A172 (cell line): ENCODE measurements around the gene TEKTIP1. TPM values are rescaled to one million over a fixed set of nuclear protein-coding genes. Genes with fewer than 3 reads are reported as not detected.
A peak's percentile ranks its signal among the peaks of the same experiment; 100 is the strongest.

Source experiments
- DNase-seq: peaks from one replicate; pipeline ENCODE4 v3.0.0-alpha.2; 2015; ENCODE audit warnings: low spot score
- total RNA-seq: library from RNA; depleted of rRNA; stranded (reverse); fragments of >200 nt; shearing (Covaris generic); gene quantifications from 2 replicates; pipeline ENCODE4 v1.2.3, GENCODE V29; 2014; rRNA removed

Gene TEKTIP1
- not detected in 2 replicates for total RNA-seq

- DNase-seq: peak; percentile 37
Observed at GRCh38 chr19:3538965-3539755, at the start of gene TEKTIP1. Gene TEKTIP1 (plus strand): TSS chr19:3539174. CDS start chr19:3539178, 4 bp downstream.

GRCh38 chr19:3491396-3492119 is 47.4 kb upstream of the TEKTIP1 start:
- no peak for DNase-seq

GRCh38 chr19:3492131-3492839 is 46.7 kb upstream of the TEKTIP1 start:
- DNase-seq: no peak

DNA sequence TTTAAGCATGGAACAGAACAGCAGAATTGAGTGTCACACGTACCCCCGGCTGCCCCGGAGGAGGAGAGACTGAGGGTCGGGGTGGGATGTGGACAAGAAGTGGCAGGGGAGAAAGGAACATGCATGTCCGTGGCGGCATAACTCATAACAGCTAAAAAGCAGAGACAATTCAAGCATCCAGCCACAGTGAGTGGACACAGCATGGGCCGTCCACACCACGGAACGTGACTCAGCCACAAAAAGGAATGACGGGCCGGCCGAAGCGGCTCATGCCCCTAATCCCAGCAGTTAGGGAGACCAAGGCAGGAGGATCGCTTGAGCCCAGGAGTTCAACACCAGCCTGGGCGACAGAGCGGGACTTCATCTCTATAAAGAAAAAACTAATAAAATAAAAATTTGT is 46.1 kb upstream of the TEKTIP1 start:
- no peak for DNase-seq

DNA sequence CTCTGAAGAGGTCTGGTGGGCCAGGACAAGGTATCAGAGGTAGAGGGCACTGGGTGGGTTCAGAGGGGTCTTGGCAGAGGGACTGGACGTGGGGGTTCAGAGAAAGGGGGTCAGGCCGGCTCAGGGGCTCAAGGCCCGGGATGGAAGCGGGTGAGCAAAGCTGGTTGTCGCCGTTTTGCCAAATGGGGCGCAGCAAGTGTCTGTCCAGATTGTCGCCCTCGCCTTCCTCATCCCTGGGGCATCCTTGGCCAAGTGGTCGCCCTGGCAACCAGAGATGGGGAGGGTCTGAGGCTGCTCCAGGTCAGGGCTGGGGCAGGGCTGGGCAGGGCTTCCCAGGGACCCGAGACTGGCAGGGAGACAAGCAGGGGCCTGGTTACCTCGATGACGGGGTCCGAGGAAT is 45.3 kb upstream of the TEKTIP1 start:
- DNase-seq: no peak

DNA sequence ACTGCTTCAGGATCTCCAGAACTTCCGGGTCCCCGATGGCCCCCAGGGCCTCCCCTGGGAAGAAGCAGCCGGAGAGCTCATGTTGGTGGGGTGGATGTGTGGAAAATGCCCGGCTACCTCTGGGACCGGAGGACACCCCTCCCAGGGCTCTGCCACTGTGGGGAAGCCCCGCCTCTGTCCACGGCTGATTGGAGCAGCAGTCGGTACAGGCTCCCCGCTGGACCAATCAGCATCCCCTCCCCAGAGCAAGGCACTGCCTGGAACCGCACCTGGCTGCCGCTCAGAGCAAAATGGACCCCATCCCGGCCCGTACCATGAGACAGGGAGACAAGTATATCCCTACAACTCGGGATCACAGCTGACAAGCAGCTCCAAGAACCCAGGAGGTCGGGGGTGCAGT is 44.9 kb upstream of the TEKTIP1 start:
- DNase-seq: no peak

- DNase-seq: no peak
Observed at GRCh38 chr19:3494559-3494958, 44.4 kb upstream of the TEKTIP1 start.

GRCh38 chr19:3496392-3497273 is 42.3 kb upstream of the TEKTIP1 start:
- no peak for DNase-seq

- no peak for DNase-seq
Observed at GRCh38 chr19:3497757-3498520, 41.0 kb upstream of the TEKTIP1 start.

DNA sequence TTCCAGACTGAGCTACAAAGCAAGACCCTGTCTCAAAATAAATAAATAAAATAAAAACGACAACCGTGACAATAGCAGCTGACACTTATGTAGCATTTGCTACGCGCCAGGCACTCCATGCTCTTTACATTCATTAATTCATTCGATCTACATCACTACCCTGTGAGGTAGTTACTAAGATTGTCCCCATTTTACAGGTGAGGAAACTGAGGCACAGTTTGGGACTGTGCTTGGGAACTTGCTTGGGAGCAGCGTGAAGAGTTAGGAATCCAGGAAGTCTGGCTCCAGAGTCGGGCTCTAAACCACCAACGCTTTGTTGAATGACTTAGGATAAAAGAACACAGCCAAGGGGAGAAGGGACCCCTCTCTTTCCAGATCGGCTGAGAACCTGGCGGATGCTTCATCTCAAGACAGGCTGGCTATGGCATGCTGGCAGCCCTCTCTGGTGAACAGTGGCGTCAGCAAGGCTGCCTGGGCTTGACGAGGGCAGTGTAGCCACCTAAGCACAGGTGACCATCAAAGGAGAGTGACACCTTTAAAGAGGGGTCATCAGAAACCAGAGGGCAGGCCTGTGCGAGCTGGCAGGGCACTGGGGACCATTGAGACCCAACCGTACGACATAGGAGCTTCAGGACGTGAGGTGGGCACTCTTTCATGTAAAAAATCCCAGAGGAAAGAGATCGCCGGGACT is 39.1 kb upstream of the TEKTIP1 start:
- DNase-seq: no peak

- DNase-seq: peak; percentile 97
Observed at GRCh38 chr19:3500429-3501101, 38.4 kb upstream of the TEKTIP1 start, which contains the start of gene DOHH. Gene DOHH (minus strand): TSS chr19:3500674. CDS start chr19:3496814, 3,860 bp downstream.

DNA sequence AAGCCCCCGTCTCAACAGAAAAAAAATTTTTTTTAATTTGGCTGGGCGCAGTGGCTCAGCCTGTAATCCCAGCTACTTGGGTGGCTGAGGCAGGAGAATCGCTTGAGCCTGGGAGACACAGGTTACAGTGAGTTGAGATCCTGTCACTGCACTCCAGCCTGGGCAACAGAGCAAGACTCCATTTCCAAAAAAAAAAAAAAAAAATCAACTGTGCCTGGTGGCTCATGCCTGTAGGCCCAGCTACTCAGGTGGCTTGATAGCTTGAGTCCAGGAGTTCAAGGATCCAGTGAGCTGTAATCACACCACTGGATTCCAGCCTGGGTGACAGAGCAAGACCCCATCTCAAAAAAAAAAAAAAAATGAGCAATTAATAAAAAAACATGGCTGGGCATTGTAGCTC is 37.2 kb upstream of the TEKTIP1 start:
- DNase-seq: no peak

GRCh38 chr19:3503036-3503572 is 35.9 kb upstream of the TEKTIP1 start:
- DNase-seq: peak; percentile 69

DNA sequence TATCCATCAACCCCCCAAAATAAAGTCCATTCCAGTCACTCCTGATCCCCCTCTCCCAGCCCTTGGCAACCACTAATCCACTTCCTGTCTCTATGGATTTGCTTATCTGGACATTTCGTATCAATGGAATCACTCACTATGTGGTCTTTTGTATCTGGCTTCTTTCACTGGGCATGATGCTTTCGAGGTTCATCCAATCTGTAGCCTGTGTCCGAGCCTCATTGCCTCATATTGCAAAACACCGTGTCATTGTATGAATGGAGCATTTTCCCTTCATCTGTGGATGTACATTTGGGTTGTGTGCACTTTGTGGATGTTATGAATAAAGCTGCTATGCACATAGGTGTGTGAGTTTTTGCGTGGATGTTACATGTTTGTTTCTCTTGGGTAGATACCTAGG is 34.2 kb upstream of the TEKTIP1 start:
- DNase-seq: no peak

DNA sequence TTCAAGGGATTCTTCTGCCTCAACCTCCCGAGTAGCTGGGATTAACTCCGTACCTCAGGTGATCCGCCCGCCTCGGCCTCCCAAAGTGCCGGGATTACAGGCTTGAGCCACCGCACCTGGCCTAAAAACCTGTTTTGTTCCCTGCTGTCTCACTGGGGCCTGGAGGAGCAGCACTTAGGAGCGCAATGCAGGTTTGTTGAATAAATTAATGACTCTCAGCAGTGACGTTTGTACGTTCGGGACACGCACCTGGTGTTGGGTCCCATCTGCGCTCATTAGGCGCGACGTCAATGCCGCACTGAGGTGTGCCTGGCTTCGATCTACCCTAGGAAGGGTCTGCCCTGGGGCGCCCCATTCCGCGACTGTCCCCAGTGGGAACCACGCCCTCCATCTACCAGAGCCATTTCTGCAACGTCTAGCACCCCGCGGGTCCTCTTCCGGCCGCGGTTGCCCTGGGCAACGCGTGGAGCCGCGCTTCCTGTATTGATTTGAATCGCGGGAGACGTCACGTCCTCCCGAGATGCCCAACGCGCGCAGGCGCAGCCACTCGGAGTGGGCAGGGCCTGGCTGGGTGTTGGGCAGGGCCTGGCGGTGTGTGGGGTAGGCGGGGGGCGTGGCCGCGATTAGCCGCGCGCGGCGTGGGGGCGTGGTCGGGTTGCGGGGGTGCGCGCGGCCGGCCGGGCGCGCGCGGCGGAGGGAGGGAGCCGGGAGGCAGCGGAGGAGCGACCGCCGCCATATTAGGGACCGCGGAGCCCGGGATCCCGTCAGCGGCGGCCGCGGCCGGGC is 33.2 kb upstream of the TEKTIP1 start, which contains the start of gene FZR1:
FZR1 (plus strand) TSS at position 714 of the 786 bp plus-strand sequence. CDS start 16,679 bp downstream, outside the sequence.
- peak; percentile 96 for DNase-seq

- no peak for DNase-seq
Observed at GRCh38 chr19:3506384-3507340, 32.3 kb upstream of the TEKTIP1 start.
